ENCODE measurements around the gene FMN1. TPM values are rescaled to one million over a fixed set of nuclear protein-coding genes. Genes with fewer than 3 reads are reported as not detected.

Gene FMN1
- total and polyA plus RNA-seq, 2 donors from 2014 or later, result 0.71 to 44.8 TPM

DNA sequence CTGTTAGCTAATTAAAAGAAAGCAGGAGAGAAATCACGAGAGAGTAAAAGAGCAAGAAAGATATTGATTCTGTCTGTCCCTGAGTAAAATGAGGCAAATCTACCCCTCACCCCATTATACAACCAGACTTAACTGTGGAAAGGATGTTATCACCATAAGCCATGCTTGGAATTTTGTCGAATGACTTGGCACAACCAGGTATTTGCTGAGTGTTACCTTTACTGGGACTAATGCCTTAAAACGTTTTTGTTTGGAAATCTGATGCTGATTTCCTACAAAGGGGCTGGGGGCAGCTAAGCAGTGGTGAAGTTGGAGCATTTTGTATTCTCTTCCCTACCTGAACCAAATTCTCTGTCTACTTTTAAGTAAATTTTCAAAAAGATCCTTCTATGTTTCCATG is 265.6 kb downstream of the FMN1 start:
- no peaks in the 10 kb centered on the region for H3K4me1 ChIP-seq (ENCODE audit: control insufficient read depth in 2 of 3, insufficient read depth in 2 of 3, low read depth in 1 of 3, low read length in 3 of 3)
- no peak overlapping the region for H3K4me3 ChIP-seq (ENCODE audit: low read length in 3 of 3)
- H3K27me3 ChIP-seq (ENCODE audit: control insufficient read depth, insufficient read depth, low read length), result no peaks in the 10 kb centered on the region
- intact Hi-C loops (cut with DNase I), result no loop called here
- no peaks in the 10 kb centered on the region for H3K36me3 ChIP-seq (ENCODE audit: control insufficient read depth in 2 of 3, insufficient read depth in 3 of 3, low read length in 3 of 3)
- TF ChIP-seq, protein P1, sequence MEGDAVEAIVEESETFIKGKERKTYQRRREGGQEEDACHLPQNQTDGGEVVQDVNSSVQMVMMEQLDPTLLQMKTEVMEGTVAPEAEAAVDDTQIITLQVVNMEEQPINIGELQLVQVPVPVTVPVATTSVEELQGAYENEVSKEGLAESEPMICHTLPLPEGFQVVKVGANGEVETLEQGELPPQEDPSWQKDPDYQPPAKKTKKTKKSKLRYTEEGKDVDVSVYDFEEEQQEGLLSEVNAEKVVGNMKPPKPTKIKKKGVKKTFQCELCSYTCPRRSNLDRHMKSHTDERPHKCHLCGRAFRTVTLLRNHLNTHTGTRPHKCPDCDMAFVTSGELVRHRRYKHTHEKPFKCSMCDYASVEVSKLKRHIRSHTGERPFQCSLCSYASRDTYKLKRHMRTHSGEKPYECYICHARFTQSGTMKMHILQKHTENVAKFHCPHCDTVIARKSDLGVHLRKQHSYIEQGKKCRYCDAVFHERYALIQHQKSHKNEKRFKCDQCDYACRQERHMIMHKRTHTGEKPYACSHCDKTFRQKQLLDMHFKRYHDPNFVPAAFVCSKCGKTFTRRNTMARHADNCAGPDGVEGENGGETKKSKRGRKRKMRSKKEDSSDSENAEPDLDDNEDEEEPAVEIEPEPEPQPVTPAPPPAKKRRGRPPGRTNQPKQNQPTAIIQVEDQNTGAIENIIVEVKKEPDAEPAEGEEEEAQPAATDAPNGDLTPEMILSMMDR (IDR thresholded peaks at IDR 0.05; ENCODE audit: borderline replicate concordance, extremely low read depth, insufficient read depth), result no peak
- H3K9ac ChIP-seq (ENCODE audit: low read length in 3 of 3), result no peak overlapping the region
- H3K9me3 ChIP-seq (ENCODE audit: control insufficient read depth in 2 of 3, insufficient read depth in 1 of 3, low read length in 3 of 3), result no peaks in the 10 kb centered on the region
- FAIRE-seq, result no peak
- no peak overlapping the region for H3K27ac ChIP-seq (ENCODE audit: low read depth in 2 of 2, low read length in 2 of 2)
- no peak for DNase-seq

GRCh38 chr15:32927124-32927523 is 267.4 kb downstream of the FMN1 start:
- no peaks in the 10 kb centered on the region for H3K27me3 ChIP-seq (ENCODE audit: control insufficient read depth, insufficient read depth, low read length)
- no peaks in the 10 kb centered on the region for H3K36me3 ChIP-seq (ENCODE audit: control insufficient read depth in 2 of 3, insufficient read depth in 3 of 3, low read length in 3 of 3)
- intact Hi-C loops (cut with DNase I), result no loop called here
- no peak overlapping the region for H3K27ac ChIP-seq (ENCODE audit: low read depth in 2 of 2, low read length in 2 of 2)
- H3K9me3 ChIP-seq (ENCODE audit: control insufficient read depth in 2 of 3, insufficient read depth in 1 of 3, low read length in 3 of 3), result no peaks in the 10 kb centered on the region
- DNase-seq (no peak), FAIRE-seq (no peak)
- H3K4me3 ChIP-seq (ENCODE audit: low read length in 3 of 3), result no peak overlapping the region
- H3K4me1 ChIP-seq (ENCODE audit: control insufficient read depth in 2 of 3, insufficient read depth in 2 of 3, low read depth in 1 of 3, low read length in 3 of 3), result no peaks in the 10 kb centered on the region
- no peak overlapping the region for H3K9ac ChIP-seq (ENCODE audit: low read length in 3 of 3)
- TF ChIP-seq, protein P1 (IDR thresholded peaks at IDR 0.05; ENCODE audit: borderline replicate concordance, extremely low read depth, insufficient read depth), result no peak

- no peak overlapping the region for H3K4me3 ChIP-seq (ENCODE audit: low read length in 3 of 3)
- H3K9me3 ChIP-seq (ENCODE audit: control insufficient read depth in 2 of 3, insufficient read depth in 1 of 3, low read length in 3 of 3), result no peaks in the 10 kb centered on the region
- FAIRE-seq (no peak), DNase-seq (no peak)
- H3K36me3 ChIP-seq (ENCODE audit: control insufficient read depth in 2 of 3, insufficient read depth in 3 of 3, low read length in 3 of 3), result no peaks in the 10 kb centered on the region
- no peaks in the 10 kb centered on the region for H3K27me3 ChIP-seq (ENCODE audit: control insufficient read depth, insufficient read depth, low read length)
- intact Hi-C loops (cut with DNase I), result no loop called here
- no peak overlapping the region for H3K9ac ChIP-seq (ENCODE audit: low read length in 3 of 3)
- TF ChIP-seq, protein P1 (IDR thresholded peaks at IDR 0.05; ENCODE audit: borderline replicate concordance, extremely low read depth, insufficient read depth), result no peak
- no peak overlapping the region for H3K27ac ChIP-seq (ENCODE audit: low read depth in 2 of 2, low read length in 2 of 2)
- no peaks in the 10 kb centered on the region for H3K4me1 ChIP-seq (ENCODE audit: control insufficient read depth in 2 of 3, insufficient read depth in 2 of 3, low read depth in 1 of 3, low read length in 3 of 3)
Measured at GRCh38 chr15:32923176-32923575, 271.3 kb downstream of the FMN1 start.

DNA sequence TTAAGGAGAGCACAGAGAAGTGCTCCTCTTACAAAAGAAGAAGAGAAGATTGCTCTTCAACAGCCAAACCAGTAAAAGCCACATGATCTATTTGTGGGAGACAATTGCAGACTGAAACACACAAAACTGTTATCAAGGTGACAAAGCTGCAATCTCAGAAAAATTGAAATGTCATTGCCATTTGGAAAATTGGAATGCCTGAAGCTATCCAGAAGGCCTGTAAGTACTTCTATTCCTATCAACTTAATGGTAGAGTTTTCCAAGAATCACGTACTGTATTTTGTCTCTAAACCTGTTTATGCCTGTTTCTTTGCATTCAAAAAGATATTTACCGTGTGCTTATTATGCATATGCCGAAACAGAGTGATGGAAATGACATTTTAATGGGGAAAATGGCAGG is 272.0 kb downstream of the FMN1 start:
- H3K4me3 ChIP-seq (ENCODE audit: low read length in 3 of 3), result no peak overlapping the region
- H3K27ac ChIP-seq (ENCODE audit: low read depth in 2 of 2, low read length in 2 of 2), result no peak overlapping the region
- intact Hi-C loops (cut with DNase I), result no loop called here
- no peaks in the 10 kb centered on the region for H3K36me3 ChIP-seq (ENCODE audit: control insufficient read depth in 2 of 3, insufficient read depth in 3 of 3, low read length in 3 of 3)
- no peak for FAIRE-seq
- TF ChIP-seq, protein P1 (IDR thresholded peaks at IDR 0.05; ENCODE audit: borderline replicate concordance, extremely low read depth, insufficient read depth), result no peak
- no peaks in the 10 kb centered on the region for H3K9me3 ChIP-seq (ENCODE audit: control insufficient read depth in 2 of 3, insufficient read depth in 1 of 3, low read length in 3 of 3)
- H3K9ac ChIP-seq (ENCODE audit: low read length in 3 of 3), result no peak overlapping the region
- DNase-seq, result no peak
- no peaks in the 10 kb centered on the region for H3K4me1 ChIP-seq (ENCODE audit: control insufficient read depth in 2 of 3, insufficient read depth in 2 of 3, low read depth in 1 of 3, low read length in 3 of 3)
- H3K27me3 ChIP-seq (ENCODE audit: control insufficient read depth, insufficient read depth, low read length), result no peaks in the 10 kb centered on the region
